ENCODE results near the gene SHB. TPM values are rescaled to one million over a fixed set of nuclear protein-coding genes. Genes with fewer than 3 reads are reported as not detected.

SHB gene
- total RNA-seq, 1 donor from 2014 or later, result 1.1 TPM

DNA sequence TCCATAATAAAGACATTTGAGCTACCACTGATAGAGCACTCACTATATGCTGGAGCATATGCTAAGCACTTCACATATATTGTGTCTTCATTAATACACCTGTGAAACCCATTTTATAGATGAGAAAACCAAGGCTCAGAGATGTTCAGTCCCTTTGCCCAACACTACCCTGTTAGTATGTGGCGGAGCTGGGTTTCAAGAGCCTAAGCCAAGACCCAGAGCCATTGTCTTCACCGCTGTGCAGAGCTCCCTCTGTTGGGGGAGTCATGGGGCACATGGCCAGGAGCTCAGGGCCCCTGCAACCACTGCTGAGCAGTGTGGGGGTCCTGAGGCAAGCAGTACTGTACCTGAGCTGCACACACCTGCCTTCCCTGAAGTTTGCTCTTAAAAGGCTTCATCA lies 127.8 kb downstream of the SHB start:
- DNase-seq (ENCODE audit: low spot score), result no peak

DNA sequence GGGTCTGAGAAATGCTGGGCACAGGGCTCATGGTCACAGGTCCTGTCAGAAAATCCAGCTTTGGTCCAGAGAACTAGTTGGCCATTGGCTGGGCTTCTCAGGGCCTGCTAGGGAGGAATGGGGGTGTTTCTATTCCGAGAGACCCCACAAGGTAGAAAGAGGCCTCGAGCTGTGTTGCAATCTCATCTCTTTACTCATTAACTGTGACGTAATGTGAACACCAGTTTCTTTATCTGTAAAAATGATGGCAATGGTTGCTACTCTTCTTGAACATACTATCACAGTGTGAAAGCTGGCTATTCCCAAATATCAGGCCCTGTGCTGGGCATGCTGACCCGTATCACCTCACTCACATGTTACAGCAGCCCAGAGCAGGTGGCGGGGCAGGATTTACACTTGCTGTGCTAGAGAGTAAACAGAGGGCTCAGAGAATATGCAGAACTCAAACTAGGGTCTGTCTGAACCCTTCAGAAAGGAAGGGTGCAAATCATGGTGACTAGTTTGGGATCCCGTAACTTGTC lies 129.4 kb downstream of the SHB start:
- Mint-ChIP-seq H3K4me1 (peaks cover 46% of the 10 kb centered on the region), H3K27ac (no peak overlapping the region), H3K27me3 (ENCODE audit: insufficient read depth, low read depth) (no peaks in the 10 kb centered on the region), H3K9me3 (no peaks in the 10 kb centered on the region), H3K4me3 (no peak overlapping the region), H3K36me3 (no peaks in the 10 kb centered on the region)
- Histone ChIP-seq H3K36me3 (no peaks in the 10 kb centered on the region), H3K27ac (no peak overlapping the region), H3K4me3 (no peak overlapping the region), H3K9ac (no peak overlapping the region), H3K79me2 (ENCODE audit: low read depth) (no peaks in the 10 kb centered on the region), H3F3A (ENCODE audit: low read depth) (no peaks in the 10 kb centered on the region), H3K4me2 (no peak overlapping the region), H4K20me1 (ENCODE audit: low read depth) (no peaks in the 10 kb centered on the region), H3K4me1 (peaks cover 19% of the 10 kb centered on the region), H3K9me3 (ENCODE audit: low read depth) (no peaks in the 10 kb centered on the region), H3K27me3 (no peaks in the 10 kb centered on the region), H2AFZ (replicated peaks) (no peak overlapping the region)
- TF ChIP-seq EZH2phosphoT487 (IDR thresholded peaks at IDR 0.05), result no peak
- TF ChIP-seq, protein P1, sequence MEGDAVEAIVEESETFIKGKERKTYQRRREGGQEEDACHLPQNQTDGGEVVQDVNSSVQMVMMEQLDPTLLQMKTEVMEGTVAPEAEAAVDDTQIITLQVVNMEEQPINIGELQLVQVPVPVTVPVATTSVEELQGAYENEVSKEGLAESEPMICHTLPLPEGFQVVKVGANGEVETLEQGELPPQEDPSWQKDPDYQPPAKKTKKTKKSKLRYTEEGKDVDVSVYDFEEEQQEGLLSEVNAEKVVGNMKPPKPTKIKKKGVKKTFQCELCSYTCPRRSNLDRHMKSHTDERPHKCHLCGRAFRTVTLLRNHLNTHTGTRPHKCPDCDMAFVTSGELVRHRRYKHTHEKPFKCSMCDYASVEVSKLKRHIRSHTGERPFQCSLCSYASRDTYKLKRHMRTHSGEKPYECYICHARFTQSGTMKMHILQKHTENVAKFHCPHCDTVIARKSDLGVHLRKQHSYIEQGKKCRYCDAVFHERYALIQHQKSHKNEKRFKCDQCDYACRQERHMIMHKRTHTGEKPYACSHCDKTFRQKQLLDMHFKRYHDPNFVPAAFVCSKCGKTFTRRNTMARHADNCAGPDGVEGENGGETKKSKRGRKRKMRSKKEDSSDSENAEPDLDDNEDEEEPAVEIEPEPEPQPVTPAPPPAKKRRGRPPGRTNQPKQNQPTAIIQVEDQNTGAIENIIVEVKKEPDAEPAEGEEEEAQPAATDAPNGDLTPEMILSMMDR (IDR thresholded peaks at IDR 0.05), result no peak
- no peak for TF ChIP-seq EZH2 (IDR thresholded peaks at IDR 0.05)
- DNase-seq (ENCODE audit: low spot score), result no peak

More for the DNA sequence above, 127.8 kb downstream of the SHB start:
- no peak overlapping the region for H3K4me3 ChIP-seq
- no peaks in the 10 kb centered on the region for H3K79me2 ChIP-seq (ENCODE audit: low read depth)
- Mint-ChIP-seq H3K27ac (no peak overlapping the region), H3K36me3 (peaks cover 1% of the 10 kb centered on the region), H3K27me3 (ENCODE audit: insufficient read depth, low read depth) (no peaks in the 10 kb centered on the region), H3K9me3 (no peaks in the 10 kb centered on the region), H3K4me3 (no peak overlapping the region), H3K4me1 (peaks cover 50% of the 10 kb centered on the region)
- peaks cover 26% of the 10 kb centered on the region for H3K4me1 ChIP-seq
- no peak overlapping the region for H3K27ac ChIP-seq
- H3K36me3 ChIP-seq, result no peaks in the 10 kb centered on the region
- TF ChIP-seq EZH2 (IDR thresholded peaks at IDR 0.05) (no peak), EZH2phosphoT487 (IDR thresholded peaks at IDR 0.05) (no peak)
- TF ChIP-seq, protein P1 (IDR thresholded peaks at IDR 0.05), result peak; percentile 13
- H2AFZ ChIP-seq (replicated peaks), result no peak overlapping the region
- no peak overlapping the region for H3K4me2 ChIP-seq
- no peak overlapping the region for H3K9ac ChIP-seq
- no peaks in the 10 kb centered on the region for H3K27me3 ChIP-seq
- no peaks in the 10 kb centered on the region for H3F3A ChIP-seq (ENCODE audit: low read depth)
- no peaks in the 10 kb centered on the region for H3K9me3 ChIP-seq (ENCODE audit: low read depth)
- no peaks in the 10 kb centered on the region for H4K20me1 ChIP-seq (ENCODE audit: low read depth)

DNA sequence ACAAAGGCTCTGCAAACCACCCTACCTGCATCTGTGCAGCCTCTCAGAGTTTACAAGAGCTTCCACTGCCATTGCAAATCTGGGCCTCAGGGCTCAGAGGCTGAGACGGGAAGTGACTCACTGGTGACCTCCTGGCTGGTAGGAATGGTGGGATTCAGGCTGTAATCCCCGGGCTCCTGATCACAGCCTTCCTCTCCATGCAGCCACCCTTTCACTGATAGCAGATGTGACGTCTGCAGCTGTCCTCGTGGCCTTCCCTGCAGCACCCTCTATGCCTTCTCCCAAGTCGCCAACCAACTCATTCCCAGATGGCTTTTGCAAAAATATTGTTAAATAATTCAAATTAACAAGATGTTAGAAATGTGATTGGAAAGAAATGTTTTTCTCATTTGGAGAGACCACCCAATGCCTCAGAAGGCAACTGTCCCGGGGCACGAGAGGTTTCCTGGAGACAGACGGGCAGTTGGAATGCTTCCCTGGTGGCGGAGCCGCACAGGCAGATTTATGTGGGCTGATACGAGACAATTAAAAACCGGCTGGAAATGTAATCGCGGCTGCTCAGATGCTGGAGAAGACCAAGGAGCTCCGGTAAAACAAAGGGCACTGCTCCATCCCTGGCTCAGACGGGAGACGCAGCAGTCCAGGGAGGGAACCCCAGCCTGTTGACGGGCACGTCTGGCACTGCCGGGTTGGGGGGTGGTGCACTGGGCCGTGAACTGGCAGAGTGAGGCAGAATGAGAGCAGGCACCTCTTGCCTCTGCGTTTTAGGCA lies 130.7 kb downstream of the SHB start:
- Histone ChIP-seq H3K9me3 (ENCODE audit: low read depth) (no peaks in the 10 kb centered on the region), H3K4me3 (no peak overlapping the region), H3F3A (ENCODE audit: low read depth) (no peaks in the 10 kb centered on the region), H3K4me2 (no peak overlapping the region), H3K79me2 (ENCODE audit: low read depth) (no peaks in the 10 kb centered on the region), H3K27ac (no peak overlapping the region), H3K36me3 (no peaks in the 10 kb centered on the region), H2AFZ (replicated peaks) (no peak overlapping the region), H4K20me1 (ENCODE audit: low read depth) (no peaks in the 10 kb centered on the region), H3K4me1 (peaks cover 17% of the 10 kb centered on the region), H3K9ac (no peak overlapping the region), H3K27me3 (no peaks in the 10 kb centered on the region)
- TF ChIP-seq EZH2 (IDR thresholded peaks at IDR 0.05) (no peak), EZH2phosphoT487 (IDR thresholded peaks at IDR 0.05) (no peak)
- TF ChIP-seq, protein P1 (IDR thresholded peaks at IDR 0.05), result no peak
- Mint-ChIP-seq H3K27ac (peak overlapping the region; percentile 71), H3K4me3 (no peak overlapping the region), H3K36me3 (no peaks in the 10 kb centered on the region), H3K4me1 (peaks cover 40% of the 10 kb centered on the region), H3K9me3 (no peaks in the 10 kb centered on the region), H3K27me3 (ENCODE audit: insufficient read depth, low read depth) (no peaks in the 10 kb centered on the region)
- peak; percentile 37 for DNase-seq (ENCODE audit: low spot score)
